Mesothelial cell of epicardium (in vitro differentiated cells): ENCODE data around the gene TRAF4. TPM values are rescaled to one million over a fixed set of nuclear protein-coding genes. Genes with fewer than 3 reads are reported as not detected.

ENCODE experiments used
- DNase-seq, 2 experiments: peaks; one replicate each; pipeline ENCODE4 v3.0.0; 2021; ENCODE audit warnings: low spot score in 2 of 2; ENCODE audit not compliant: unreplicated experiment in 2 of 2
- H3K27ac Mint-ChIP-seq: 2 replicates; pipeline ENCODE4 v1.8.0; 2021; ENCODE audit warnings: mixed read lengths
- H3K27me3 Mint-ChIP-seq: 2 replicates; pipeline ENCODE4 v1.8.0; 2021; ENCODE audit warnings: low read depth, mixed read lengths
- H3K36me3 Mint-ChIP-seq: 2 replicates; pipeline ENCODE4 v1.8.0; 2021; ENCODE audit warnings: mixed read lengths
- H3K4me1 Mint-ChIP-seq: 2 replicates; pipeline ENCODE4 v1.8.0; 2021; ENCODE audit warnings: mixed read lengths
- H3K4me3 Mint-ChIP-seq: 2 replicates; pipeline ENCODE4 v1.8.0; 2021; ENCODE audit warnings: mild to moderate bottlenecking, moderate library complexity, mixed read lengths
- H3K9me3 Mint-ChIP-seq: 2 replicates; pipeline ENCODE4 v1.8.0; 2021; ENCODE audit warnings: mixed read lengths
- total RNA-seq: library from RNA; stranded (reverse); gene quantifications from 3 replicates; pipeline ENCODE4 v1.2.1, GENCODE V29; 2021
- TF ChIP-seq, protein P1 (sequence below): fragments of 200-600 bp; sonication (generic); IDR thresholded peaks from one replicate; pipeline ENCODE4 v1.5.0; 2021; ENCODE audit warnings: antibody characterized with exemption; ENCODE audit not compliant: unreplicated experiment

The TRAF4 gene
- total RNA-seq, 1 donor from 2014 or later = 252 TPM

- Mint-ChIP-seq H3K4me1 (no peaks in the 10 kb centered on the region), H3K27me3 (no peaks in the 10 kb centered on the region), H3K4me3 (no peak overlapping the region), H3K9me3 (no peaks in the 10 kb centered on the region), H3K27ac (no peak overlapping the region), H3K36me3 (peaks cover 36% of the 10 kb centered on the region)
- DNase-seq = no peak
- TF ChIP-seq, protein P1, sequence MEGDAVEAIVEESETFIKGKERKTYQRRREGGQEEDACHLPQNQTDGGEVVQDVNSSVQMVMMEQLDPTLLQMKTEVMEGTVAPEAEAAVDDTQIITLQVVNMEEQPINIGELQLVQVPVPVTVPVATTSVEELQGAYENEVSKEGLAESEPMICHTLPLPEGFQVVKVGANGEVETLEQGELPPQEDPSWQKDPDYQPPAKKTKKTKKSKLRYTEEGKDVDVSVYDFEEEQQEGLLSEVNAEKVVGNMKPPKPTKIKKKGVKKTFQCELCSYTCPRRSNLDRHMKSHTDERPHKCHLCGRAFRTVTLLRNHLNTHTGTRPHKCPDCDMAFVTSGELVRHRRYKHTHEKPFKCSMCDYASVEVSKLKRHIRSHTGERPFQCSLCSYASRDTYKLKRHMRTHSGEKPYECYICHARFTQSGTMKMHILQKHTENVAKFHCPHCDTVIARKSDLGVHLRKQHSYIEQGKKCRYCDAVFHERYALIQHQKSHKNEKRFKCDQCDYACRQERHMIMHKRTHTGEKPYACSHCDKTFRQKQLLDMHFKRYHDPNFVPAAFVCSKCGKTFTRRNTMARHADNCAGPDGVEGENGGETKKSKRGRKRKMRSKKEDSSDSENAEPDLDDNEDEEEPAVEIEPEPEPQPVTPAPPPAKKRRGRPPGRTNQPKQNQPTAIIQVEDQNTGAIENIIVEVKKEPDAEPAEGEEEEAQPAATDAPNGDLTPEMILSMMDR = no peak
These were observed 41.6 kb upstream of the TRAF4 start for GRCh38 chr17:28702026-28702751.

DNA sequence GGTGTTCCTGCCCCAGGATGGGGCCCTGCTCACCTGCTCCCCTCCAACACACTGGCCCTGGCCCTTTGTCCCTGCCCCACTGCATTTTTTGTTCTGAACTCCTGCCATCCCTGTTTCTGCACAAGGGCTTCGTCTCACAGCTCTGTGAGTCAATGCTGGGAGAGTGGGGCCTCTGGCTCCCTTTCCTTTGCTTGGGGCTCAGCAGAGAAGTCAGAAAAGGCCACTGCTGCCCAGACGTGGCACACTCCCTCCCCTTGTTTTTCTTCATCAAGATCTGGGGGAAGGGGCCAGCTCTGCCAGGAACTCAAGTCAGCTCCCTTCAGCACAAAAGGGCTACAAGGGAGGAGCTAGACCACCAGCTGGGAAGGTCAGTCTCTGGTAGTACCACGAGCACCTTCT lies 41.1 kb upstream of the TRAF4 start:
- Mint-ChIP-seq H3K36me3 (peaks cover 31% of the 10 kb centered on the region), H3K27me3 (no peaks in the 10 kb centered on the region), H3K9me3 (no peaks in the 10 kb centered on the region), H3K4me3 (no peak overlapping the region), H3K27ac (no peak overlapping the region), H3K4me1 (no peaks in the 10 kb centered on the region)
- no peak for DNase-seq
- TF ChIP-seq, protein P1 = no peak

- Mint-ChIP-seq H3K27ac (peak overlapping the region; percentile 5), H3K4me1 (no peaks in the 10 kb centered on the region), H3K27me3 (no peaks in the 10 kb centered on the region), H3K9me3 (no peaks in the 10 kb centered on the region), H3K36me3 (peaks cover 26% of the 10 kb centered on the region), H3K4me3 (no peak overlapping the region)
- no peak for DNase-seq
- TF ChIP-seq, protein P1 = no peak
These were observed 40.1 kb upstream of the TRAF4 start for GRCh38 chr17:28703552-28704218.

DNA sequence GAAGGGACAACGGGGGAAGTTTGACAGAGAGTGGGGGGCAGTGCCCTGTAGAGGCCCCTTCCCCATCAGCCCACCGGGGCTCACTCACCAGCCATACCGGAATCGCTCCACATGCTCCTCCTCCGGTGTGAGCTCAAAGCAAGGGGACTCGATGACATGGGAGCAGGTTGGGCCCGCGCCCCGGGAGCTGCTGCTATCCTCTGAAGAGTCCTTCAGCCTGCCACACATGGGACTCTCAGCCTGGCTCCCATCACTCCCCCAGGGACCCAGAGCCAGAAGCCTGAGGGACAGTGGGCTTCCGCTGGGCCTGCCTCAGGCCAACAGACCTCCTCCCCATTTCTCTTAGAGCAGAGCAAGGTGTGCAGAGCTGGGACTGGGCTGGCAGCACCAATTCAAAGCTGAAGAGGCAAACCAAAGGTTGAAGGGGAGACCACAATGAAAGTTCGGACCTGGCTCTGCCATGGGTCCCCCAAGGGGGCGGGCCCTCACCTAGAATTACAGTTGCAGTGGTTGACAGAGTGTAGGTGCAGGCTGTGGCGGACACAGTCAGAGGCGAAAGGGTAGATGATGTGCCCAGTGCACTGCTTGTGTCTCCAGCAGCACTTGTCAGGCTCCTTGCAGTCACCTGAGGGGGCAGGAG lies 39.5 kb upstream of the TRAF4 start:
- Mint-ChIP-seq H3K4me3 (no peak overlapping the region), H3K27ac (no peak overlapping the region), H3K27me3 (no peaks in the 10 kb centered on the region), H3K4me1 (no peaks in the 10 kb centered on the region), H3K36me3 (peaks cover 26% of the 10 kb centered on the region), H3K9me3 (no peaks in the 10 kb centered on the region)
- TF ChIP-seq, protein P1 = no peak
- DNase-seq = no peak

GRCh38 chr17:28705074-28705659 lies 38.6 kb upstream of the TRAF4 start:
- H3K4me1 Mint-ChIP-seq = peaks cover 2% of the 10 kb centered on the region
- no peaks in the 10 kb centered on the region for H3K9me3 Mint-ChIP-seq
- TF ChIP-seq, protein P1 = no peak
- no peak overlapping the region for H3K4me3 Mint-ChIP-seq
- H3K36me3 Mint-ChIP-seq = peaks cover 18% of the 10 kb centered on the region
- no peak for DNase-seq
- H3K27me3 Mint-ChIP-seq = no peaks in the 10 kb centered on the region
- H3K27ac Mint-ChIP-seq = no peak overlapping the region
